Endothelial cell (in vitro differentiated cells): Measurements from ENCODE around the gene CNR1. TPM values are rescaled to one million over a fixed set of nuclear protein-coding genes. Genes with fewer than 3 reads are reported as not detected.

ENCODE experiments used
- DNase-seq: peaks from one replicate; pipeline ENCODE4 v3.0.0; 2021; ENCODE audit warnings: low spot score
- H3K27ac Mint-ChIP-seq: one replicate; pipeline ENCODE4 v1.8.0; 2021; ENCODE audit warnings: mixed read lengths, inconsistent platforms; ENCODE audit not compliant: unreplicated experiment
- H3K27me3 Mint-ChIP-seq: one replicate; pipeline ENCODE4 v1.8.0; 2021; ENCODE audit warnings: mild to moderate bottlenecking, moderate library complexity, mixed read lengths, inconsistent platforms; ENCODE audit not compliant: unreplicated experiment
- H3K36me3 Mint-ChIP-seq: one replicate; pipeline ENCODE4 v1.8.0; 2021; ENCODE audit warnings: mild to moderate bottlenecking, low read depth, mixed read lengths, inconsistent platforms; ENCODE audit not compliant: unreplicated experiment
- H3K4me1 Mint-ChIP-seq: one replicate; pipeline ENCODE4 v1.8.0; 2021; ENCODE audit warnings: mild to moderate bottlenecking, mixed read lengths, inconsistent platforms; ENCODE audit not compliant: unreplicated experiment
- H3K4me3 Mint-ChIP-seq: one replicate; pipeline ENCODE4 v1.8.0; 2021; ENCODE audit warnings: mild to moderate bottlenecking, mixed read lengths, inconsistent platforms; ENCODE audit not compliant: unreplicated experiment
- H3K9me3 Mint-ChIP-seq: one replicate; pipeline ENCODE4 v1.8.0; 2021; ENCODE audit warnings: mixed read lengths, inconsistent platforms; ENCODE audit not compliant: unreplicated experiment
- total RNA-seq: library from RNA; stranded (reverse); fragmentation: NEBNext Ultra II Directional; extraction: Animal tissue kit (Norgen Biotek cat#: 25700); gene quantifications from one replicate; pipeline ENCODE4 v1.2.1, GENCODE V29; 2021; ENCODE audit not compliant: unreplicated experiment
- TF ChIP-seq, protein P1 (sequence below): fragments of 200-600 bp; sonication (generic); IDR thresholded peaks from one replicate; pipeline ENCODE4 v1.5.0; 2021; ENCODE audit warnings: antibody characterized with exemption; ENCODE audit not compliant: unreplicated experiment

The CNR1 gene
- total RNA-seq, 1 donor from 2014 or later: 2.0 TPM

DNA sequence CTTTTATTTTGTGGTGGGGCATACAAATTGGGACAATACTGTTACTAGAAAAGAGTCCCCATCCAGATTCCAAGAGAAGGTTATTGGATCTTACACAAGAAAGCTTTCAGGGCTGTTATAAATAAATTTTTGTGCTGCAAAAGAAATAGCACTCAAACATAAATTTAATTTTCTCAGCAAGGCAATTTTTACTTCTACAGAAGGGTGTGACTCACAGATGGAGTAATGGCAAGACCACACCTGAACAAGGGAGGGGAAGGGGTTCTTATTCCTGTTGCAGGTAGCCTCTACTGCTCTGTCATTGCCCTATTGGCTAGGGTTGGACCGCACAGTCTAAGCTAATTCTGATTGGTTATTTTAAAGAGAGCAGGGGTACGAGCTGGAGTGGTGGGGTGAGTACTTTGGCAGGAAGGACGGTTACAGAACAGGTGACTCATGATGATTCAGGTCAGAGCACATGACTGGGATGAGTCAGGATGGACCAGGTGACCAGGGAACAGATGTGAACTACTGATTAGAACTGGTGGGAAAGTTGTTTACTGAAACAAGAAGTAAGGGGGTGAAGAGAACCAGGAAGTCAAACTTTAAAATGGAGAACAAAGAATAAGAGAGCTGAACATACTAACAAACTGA, 41.1 kb downstream of the CNR1 start:
- Mint-ChIP-seq H3K27ac (no peak overlapping the region), H3K9me3 (peaks cover 11% of the 10 kb centered on the region), H3K27me3 (no peaks in the 10 kb centered on the region), H3K4me1 (no peaks in the 10 kb centered on the region), H3K36me3 (peaks cover 7% of the 10 kb centered on the region), H3K4me3 (no peak overlapping the region)
- no peak for DNase-seq
- TF ChIP-seq, protein P1, sequence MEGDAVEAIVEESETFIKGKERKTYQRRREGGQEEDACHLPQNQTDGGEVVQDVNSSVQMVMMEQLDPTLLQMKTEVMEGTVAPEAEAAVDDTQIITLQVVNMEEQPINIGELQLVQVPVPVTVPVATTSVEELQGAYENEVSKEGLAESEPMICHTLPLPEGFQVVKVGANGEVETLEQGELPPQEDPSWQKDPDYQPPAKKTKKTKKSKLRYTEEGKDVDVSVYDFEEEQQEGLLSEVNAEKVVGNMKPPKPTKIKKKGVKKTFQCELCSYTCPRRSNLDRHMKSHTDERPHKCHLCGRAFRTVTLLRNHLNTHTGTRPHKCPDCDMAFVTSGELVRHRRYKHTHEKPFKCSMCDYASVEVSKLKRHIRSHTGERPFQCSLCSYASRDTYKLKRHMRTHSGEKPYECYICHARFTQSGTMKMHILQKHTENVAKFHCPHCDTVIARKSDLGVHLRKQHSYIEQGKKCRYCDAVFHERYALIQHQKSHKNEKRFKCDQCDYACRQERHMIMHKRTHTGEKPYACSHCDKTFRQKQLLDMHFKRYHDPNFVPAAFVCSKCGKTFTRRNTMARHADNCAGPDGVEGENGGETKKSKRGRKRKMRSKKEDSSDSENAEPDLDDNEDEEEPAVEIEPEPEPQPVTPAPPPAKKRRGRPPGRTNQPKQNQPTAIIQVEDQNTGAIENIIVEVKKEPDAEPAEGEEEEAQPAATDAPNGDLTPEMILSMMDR: no peak

DNA sequence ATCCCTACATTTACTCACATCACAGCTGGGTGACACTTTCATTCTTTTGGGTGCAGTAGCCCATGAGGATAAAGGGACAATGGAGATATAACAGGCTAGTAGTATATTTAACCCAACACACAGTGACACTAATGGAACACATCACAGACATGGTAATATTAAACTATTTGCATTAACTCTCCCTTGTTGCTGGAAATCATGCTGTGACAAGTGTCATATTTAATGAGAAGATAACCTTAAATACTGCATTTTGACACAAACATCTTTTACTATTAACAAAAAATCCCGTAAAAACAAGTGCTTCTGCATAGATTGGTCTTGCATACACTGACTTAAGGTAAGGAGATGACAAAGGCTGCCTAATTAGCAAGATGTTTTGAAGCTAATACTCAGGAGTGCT, 45.5 kb downstream of the CNR1 start:
- no peak overlapping the region for H3K27ac Mint-ChIP-seq
- H3K27me3 Mint-ChIP-seq: no peaks in the 10 kb centered on the region
- no peak for DNase-seq
- H3K4me3 Mint-ChIP-seq: no peak overlapping the region
- peaks cover 6% of the 10 kb centered on the region for H3K9me3 Mint-ChIP-seq
- TF ChIP-seq, protein P1: no peak
- peaks cover 7% of the 10 kb centered on the region for H3K36me3 Mint-ChIP-seq
- no peaks in the 10 kb centered on the region for H3K4me1 Mint-ChIP-seq

GRCh38 chr6:88119769-88120168, 46.4 kb downstream of the CNR1 start:
- peaks cover 3% of the 10 kb centered on the region for H3K4me1 Mint-ChIP-seq
- H3K36me3 Mint-ChIP-seq: peaks cover under 1% of the 10 kb centered on the region
- TF ChIP-seq, protein P1: no peak
- no peak overlapping the region for H3K27ac Mint-ChIP-seq
- no peaks in the 10 kb centered on the region for H3K27me3 Mint-ChIP-seq
- no peak overlapping the region for H3K4me3 Mint-ChIP-seq
- H3K9me3 Mint-ChIP-seq: no peaks in the 10 kb centered on the region
- no peak for DNase-seq

DNA sequence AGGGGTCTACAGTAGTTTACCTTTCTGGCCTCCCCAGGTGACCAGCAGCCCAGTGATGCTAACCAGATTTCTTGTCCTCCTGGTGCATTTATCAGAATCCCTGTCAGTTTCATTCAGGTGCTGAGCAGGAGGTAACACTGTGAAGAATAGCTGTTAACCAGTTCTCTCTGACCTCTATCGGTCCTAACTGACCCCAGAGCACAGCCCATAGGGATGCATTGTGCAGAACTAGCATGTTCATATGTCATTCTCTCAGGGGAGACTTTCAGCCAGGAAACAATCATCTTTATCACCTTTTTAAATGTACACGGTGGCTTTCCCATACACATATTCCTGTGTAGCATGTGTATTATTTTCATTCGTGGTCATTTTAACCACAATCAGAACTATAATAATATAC, 49.9 kb downstream of the CNR1 start:
- TF ChIP-seq, protein P1: no peak
- no peak for DNase-seq
- Mint-ChIP-seq H3K9me3 (no peaks in the 10 kb centered on the region), H3K27me3 (no peaks in the 10 kb centered on the region), H3K27ac (no peak overlapping the region), H3K4me1 (peaks cover 3% of the 10 kb centered on the region), H3K4me3 (no peak overlapping the region), H3K36me3 (no peaks in the 10 kb centered on the region)

DNA sequence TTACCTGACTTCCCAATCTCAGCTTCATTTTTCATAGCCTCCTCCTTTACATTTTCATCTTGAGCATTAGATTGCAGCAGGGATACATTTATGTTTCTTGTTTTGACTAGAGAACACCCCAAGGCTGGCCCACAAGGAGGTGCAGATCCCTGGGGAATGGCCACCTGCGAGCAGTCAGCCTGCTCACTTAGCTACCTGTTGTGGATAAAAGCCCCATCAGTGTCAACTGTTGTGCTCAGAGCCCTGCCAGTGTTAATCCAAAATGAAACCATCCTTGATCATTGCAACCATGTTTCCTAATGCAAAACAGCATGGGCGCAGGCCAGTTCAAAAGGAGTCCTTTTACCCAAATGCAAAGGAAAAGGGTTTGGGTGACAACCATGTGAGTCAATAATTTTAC, 50.8 kb downstream of the CNR1 start:
- Mint-ChIP-seq H3K27ac (no peak overlapping the region), H3K27me3 (no peaks in the 10 kb centered on the region), H3K36me3 (no peaks in the 10 kb centered on the region), H3K4me1 (peaks cover 3% of the 10 kb centered on the region), H3K4me3 (no peak overlapping the region), H3K9me3 (no peaks in the 10 kb centered on the region)
- TF ChIP-seq, protein P1: no peak
- no peak for DNase-seq
